GM18907 (cell line): ENCODE results near the gene CYB5D1.

Source experiments
- ATAC-seq: cut with Tn5 transposase; IDR thresholded peaks from one replicate; pipeline ENCODE4 v1.9.1; 2021; ENCODE audit warnings: mild to moderate bottlenecking, moderate library complexity; ENCODE audit not compliant: unreplicated experiment

CYB5D1 gene

GRCh38 chr17:7911116-7911515, 53.3 kb downstream of the CYB5D1 start:
- no peak for ATAC-seq
